Measurements from ENCODE around the gene VANGL1.

VANGL1 gene

GRCh38 chr1:115669002-115669673 is 27.4 kb downstream of the VANGL1 start:
- H3K4me3 ChIP-seq (ENCODE audit: low read depth, low read length): no peak overlapping the region
- TF ChIP-seq, protein P1, sequence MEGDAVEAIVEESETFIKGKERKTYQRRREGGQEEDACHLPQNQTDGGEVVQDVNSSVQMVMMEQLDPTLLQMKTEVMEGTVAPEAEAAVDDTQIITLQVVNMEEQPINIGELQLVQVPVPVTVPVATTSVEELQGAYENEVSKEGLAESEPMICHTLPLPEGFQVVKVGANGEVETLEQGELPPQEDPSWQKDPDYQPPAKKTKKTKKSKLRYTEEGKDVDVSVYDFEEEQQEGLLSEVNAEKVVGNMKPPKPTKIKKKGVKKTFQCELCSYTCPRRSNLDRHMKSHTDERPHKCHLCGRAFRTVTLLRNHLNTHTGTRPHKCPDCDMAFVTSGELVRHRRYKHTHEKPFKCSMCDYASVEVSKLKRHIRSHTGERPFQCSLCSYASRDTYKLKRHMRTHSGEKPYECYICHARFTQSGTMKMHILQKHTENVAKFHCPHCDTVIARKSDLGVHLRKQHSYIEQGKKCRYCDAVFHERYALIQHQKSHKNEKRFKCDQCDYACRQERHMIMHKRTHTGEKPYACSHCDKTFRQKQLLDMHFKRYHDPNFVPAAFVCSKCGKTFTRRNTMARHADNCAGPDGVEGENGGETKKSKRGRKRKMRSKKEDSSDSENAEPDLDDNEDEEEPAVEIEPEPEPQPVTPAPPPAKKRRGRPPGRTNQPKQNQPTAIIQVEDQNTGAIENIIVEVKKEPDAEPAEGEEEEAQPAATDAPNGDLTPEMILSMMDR (IDR thresholded peaks at IDR 0.05; ENCODE audit: low read depth, low read length): no peak

- TF ChIP-seq, protein P1 (IDR thresholded peaks at IDR 0.05; ENCODE audit: low read depth, low read length): no peak
- H3K4me3 ChIP-seq (ENCODE audit: low read depth, low read length): no peak overlapping the region
Measured at GRCh38 chr1:115669886-115670285, 28.1 kb downstream of the VANGL1 start.

DNA sequence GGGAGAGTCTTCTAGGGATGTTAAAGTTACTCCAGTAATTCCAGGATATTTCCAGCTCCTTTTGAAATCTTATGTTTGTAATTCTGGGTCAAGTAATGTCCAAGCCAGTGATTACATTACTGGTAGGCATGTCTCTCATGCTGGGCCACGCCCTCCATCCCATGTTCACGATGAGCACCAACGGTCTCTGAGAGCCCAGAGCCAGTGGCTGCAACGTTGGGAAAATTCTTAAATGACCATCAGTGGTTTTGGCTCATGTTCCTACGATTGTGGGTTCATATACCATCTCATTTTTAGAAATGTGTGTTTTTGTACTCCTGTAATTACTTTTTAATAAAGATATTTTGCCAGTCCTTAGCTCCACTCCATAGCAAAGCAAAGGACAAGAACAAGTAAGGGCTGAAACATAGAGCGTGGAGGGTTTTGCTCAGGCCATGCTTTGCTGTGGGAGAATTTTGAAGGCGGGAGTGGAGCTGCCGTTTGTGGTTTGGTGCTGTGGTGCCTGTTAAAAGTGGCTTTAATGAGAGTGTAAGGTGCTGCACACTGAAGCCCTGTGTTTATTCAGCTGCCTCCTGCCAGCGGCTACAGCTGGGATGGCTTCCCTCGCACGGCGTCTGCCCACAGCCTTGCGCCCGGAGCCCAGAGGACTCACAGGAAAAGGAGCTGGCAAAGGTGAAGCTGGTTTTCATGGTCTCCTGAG is 28.9 kb downstream of the VANGL1 start:
- H3K4me3 ChIP-seq (ENCODE audit: low read depth, low read length): no peak overlapping the region
- TF ChIP-seq, protein P1 (IDR thresholded peaks at IDR 0.05; ENCODE audit: low read depth, low read length): no peak

DNA sequence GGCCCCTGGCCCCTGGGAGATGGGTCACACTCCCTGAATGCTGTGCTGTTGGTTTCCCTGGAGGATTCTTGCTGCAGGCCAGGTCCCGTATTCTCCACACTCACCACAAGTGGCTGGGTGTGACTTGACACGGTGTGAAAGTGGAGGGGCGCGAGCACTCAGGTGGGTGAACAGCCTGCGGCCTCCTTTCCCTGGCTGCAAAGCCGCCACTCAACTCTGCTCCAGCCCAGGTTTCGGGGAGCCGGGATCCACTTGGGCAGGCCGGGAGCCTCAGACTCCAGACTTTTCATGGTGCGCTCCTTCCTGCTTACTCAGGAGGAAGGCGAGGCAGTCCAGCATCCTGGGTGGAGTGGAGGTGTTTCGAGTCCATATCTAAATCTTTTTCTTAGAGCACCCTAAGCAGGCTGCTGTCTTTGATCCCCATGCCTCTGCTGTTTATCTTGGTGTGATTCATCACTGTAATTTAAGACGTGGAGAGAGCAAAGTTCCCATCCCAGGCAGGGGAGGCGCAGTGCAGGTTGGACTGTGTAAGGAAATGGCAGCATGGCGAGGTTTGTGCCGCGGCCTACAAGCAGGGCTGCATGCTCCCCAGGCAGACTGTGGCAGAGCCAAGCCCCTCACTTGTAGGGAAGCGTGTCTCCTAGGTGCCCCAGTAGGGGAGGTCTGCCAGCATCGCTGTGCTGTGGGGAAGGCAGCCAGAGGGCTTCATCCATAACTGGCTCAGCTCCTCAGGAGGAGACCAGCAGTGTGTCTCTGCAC is 29.6 kb downstream of the VANGL1 start:
- no peak overlapping the region for H3K4me3 ChIP-seq (ENCODE audit: low read depth, low read length)

GRCh38 chr1:115672224-115673009 is 30.6 kb downstream of the VANGL1 start:
- TF ChIP-seq, protein P1 (IDR thresholded peaks at IDR 0.05; ENCODE audit: low read depth, low read length): no peak
- no peak overlapping the region for H3K4me3 ChIP-seq (ENCODE audit: low read depth, low read length)

More for the DNA sequence above, 29.6 kb downstream of the VANGL1 start:
- TF ChIP-seq, protein P1 (IDR thresholded peaks at IDR 0.05; ENCODE audit: low read depth, low read length): no peak

DNA sequence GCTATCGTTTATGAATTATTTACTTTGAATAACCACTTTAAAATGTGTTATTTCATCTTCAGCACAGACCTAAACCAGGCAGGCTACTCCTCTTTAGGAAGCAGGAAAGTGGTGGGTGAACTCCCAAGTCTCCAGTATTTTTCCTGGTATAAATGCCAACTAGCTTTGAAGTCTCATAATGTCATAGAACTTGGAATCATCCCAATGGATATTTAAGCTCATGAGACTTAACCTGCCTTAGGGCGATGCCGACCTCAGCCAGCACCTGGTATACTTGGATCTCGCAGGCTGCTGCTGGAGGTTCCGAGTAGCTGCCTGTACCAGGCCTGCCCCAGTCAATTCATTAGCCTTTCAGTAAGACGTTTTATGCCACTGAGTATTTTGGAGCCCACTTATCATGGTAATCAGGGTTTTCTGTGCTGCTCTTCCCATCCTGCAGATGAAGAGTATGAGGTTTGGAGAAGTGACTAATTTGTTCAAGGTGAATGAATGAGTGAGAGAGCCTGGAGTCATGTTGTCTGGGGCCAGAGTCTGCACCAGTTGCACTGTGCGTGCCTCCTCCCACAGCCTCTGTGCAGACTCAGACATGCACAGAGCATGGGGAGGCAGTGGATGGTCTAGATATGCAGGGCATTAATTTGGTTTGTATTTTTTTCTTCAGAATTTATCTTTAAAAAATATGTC is 34.9 kb downstream of the VANGL1 start:
- H3K4me3 ChIP-seq (ENCODE audit: low read depth, low read length): no peak overlapping the region
- TF ChIP-seq, protein P1 (IDR thresholded peaks at IDR 0.05; ENCODE audit: low read depth, low read length): no peak
